Tibial nerve (tissue), 4 donors: ENCODE results near the gene ZNF669. TPM values are rescaled to one million over a fixed set of nuclear protein-coding genes. Genes with fewer than 3 reads are reported as not detected.

Experiments used
- DNase-seq, 2 donors: peaks; one replicate each; pipeline ENCODE4 v3.0.0-alpha.2; 2019; ENCODE audit warnings: low spot score in 2 of 2
- H3K27ac ChIP-seq, 4 donors: fragments of 200-600 bp; sonication (generic) in 3 of 4; one replicate each; pipeline ENCODE4 v1.5.1; 2017 to 2019; ENCODE audit warnings: mild to moderate bottlenecking in 1 of 4
- H3K27me3 ChIP-seq, 2 donors: fragments of 200-600 bp; sonication (generic) in 1 of 2; one replicate each; pipeline versions ENCODE4 v1.5.1 to v1.6.0; 2017 to 2019
- H3K36me3 ChIP-seq, 3 donors: fragments of 200-600 bp; sonication (generic); one replicate each; pipeline ENCODE4 v1.5.1; 2018 to 2019
- H3K4me1 ChIP-seq, 4 donors: fragments of 200-600 bp; sonication (generic) in 3 of 4; one replicate each; pipeline ENCODE4 v1.5.1; 2017 to 2019
- H3K4me3 ChIP-seq, 4 donors: fragments of 200-600 bp; sonication (generic) in 3 of 4; one replicate each; pipeline ENCODE4 v1.5.1; 2017 to 2019; ENCODE audit warnings: mild to moderate bottlenecking in 1 of 4, moderate library complexity in 1 of 4
- H3K9me3 ChIP-seq, 4 donors: fragments of 200-600 bp; sonication (generic) in 3 of 4; one replicate each; pipeline ENCODE4 v1.5.1; 2017 to 2019
- CTCF ChIP-seq, 5 experiments: fragments of 200-600 bp in 3 of 5; fragments of 450-650 bp in 2 of 5; sonication (generic) in 3 of 5; IDR thresholded peaks; one replicate each; pipeline ENCODE4 v1.5.1; 2016 to 2019; ENCODE audit warnings: antibody characterized with exemption in 5 of 5, mild to moderate bottlenecking in 3 of 5, moderate library complexity in 2 of 5
- EP300 ChIP-seq, 2 donors: sonication (generic); formaldehyde crosslinking; IDR thresholded peaks; one replicate each; pipeline ENCODE4 v1.6.1; 2017; ENCODE audit warnings: antibody characterized with exemption in 2 of 2, mild to moderate bottlenecking in 1 of 2
- POLR2A ChIP-seq, 2 donors: fragments of 450-650 bp; IDR thresholded peaks; one replicate each; pipeline ENCODE4 v1.6.1; 2017; ENCODE audit warnings: antibody characterized with exemption in 2 of 2, mild to moderate bottlenecking in 2 of 2, moderate library complexity in 2 of 2
- WGBS, 2 donors: methylation state at CpG; one replicate each; pipeline ENCODE4 v1.1.5; 2018; 5-methylcytosine and 5-hydroxymethylcytosine counted together
- total RNA-seq, 4 donors: library from RNA; depleted of rRNA; stranded (reverse); fragments of >200 nt; gene quantifications; one replicate each; pipeline ENCODE4 v1.1.0, GENCODE V29; 2016

ZNF669 gene
- total RNA-seq, 4 donors from 2014 or later = 6.0 to 12.2 (median 8.7) TPM

GRCh38 chr1:247107694-247108093, 3.5 kb upstream of the ZNF669 start:
- DNase-seq = no peak
- Histone ChIP-seq H3K4me1 (peaks cover 0 to 34% (median 23%) of the 10 kb centered on the region in 4 donors), H3K27ac (no peak overlapping the region), H3K4me3 (no peak overlapping the region), H3K9me3 (no peaks in the 10 kb centered on the region), H3K36me3 (peaks cover 0 to 5% (median 0%) of the 10 kb centered on the region in 3 donors), H3K27me3 (no peaks in the 10 kb centered on the region)
- TF ChIP-seq POLR2A (IDR thresholded peaks at IDR 0.05) (no peak), EP300 (IDR thresholded peaks at IDR 0.05) (no peak), CTCF (IDR thresholded peaks at IDR 0.05) (no peak)
- whole genome bisulfite sequencing, 2 donors = 81 to 82% methylated on average over 7 of the region's 7 CpGs

DNA sequence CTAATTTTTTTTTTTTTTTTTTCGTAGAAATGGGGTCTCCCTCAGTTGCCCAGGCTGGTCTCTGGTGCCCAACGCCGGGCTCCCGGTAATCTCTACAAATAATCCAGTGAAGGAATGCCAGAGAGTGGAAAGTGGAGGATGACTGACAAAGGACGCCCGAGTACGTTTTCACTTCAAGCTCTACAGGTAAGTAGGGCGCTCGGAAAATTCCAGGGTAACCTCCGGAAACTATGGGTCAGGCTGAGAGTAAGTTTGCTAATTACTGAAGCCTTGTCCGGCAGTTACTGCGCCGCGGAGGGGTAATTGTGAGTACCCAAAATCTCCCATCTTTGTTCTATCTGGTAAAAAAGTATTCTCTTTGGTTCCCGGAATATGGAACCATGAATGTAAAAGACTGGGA, 1.8 kb upstream of the ZNF669 start:
- Histone ChIP-seq H3K4me1 (peaks cover 0 to 31% (median 22%) of the 10 kb centered on the region in 4 donors), H3K4me3 (no peak overlapping the region), H3K36me3 (peaks cover 0 to 18% (median 10%) of the 10 kb centered on the region in 3 donors), H3K9me3 (peaks cover 0 to 10% (median 0%) of the 10 kb centered on the region in 4 donors), H3K27ac (no peak overlapping the region), H3K27me3 (no peaks in the 10 kb centered on the region)
- no peak for DNase-seq
- WGBS, 2 donors = 88 to 93% methylated on average over 15 of the region's 15 CpGs
- no peak for TF ChIP-seq EP300 (IDR thresholded peaks at IDR 0.05)
- TF ChIP-seq POLR2A (IDR thresholded peaks at IDR 0.05) = no peak
- no peak for TF ChIP-seq CTCF (IDR thresholded peaks at IDR 0.05)

GRCh38 chr1:247104965-247105364, 809 bp upstream of the ZNF669 start:
- H3K9me3 ChIP-seq = peaks cover 0 to 20% (median 0%) of the 10 kb centered on the region in 4 donors
- peaks cover 0 to 22% (median 19%) of the 10 kb centered on the region in 4 donors for H3K4me1 ChIP-seq
- H3K27me3 ChIP-seq = no peaks in the 10 kb centered on the region
- no peak for TF ChIP-seq CTCF (IDR thresholded peaks at IDR 0.05)
- TF ChIP-seq EP300 (IDR thresholded peaks at IDR 0.05) = no peak
- TF ChIP-seq POLR2A (IDR thresholded peaks at IDR 0.05) = no peak
- peaks cover 2 to 28% (median 18%) of the 10 kb centered on the region in 3 donors for H3K36me3 ChIP-seq
- DNase-seq = no peak
- H3K4me3 ChIP-seq = peak overlapping the region in 3 of 4 donors; percentile 37 to 99 (median 91)
- WGBS, 2 donors = 80 to 92% methylated on average over 13 of the region's 13 CpGs
- peak overlapping the region in 1 of 4 donors; percentile 82 for H3K27ac ChIP-seq

DNA sequence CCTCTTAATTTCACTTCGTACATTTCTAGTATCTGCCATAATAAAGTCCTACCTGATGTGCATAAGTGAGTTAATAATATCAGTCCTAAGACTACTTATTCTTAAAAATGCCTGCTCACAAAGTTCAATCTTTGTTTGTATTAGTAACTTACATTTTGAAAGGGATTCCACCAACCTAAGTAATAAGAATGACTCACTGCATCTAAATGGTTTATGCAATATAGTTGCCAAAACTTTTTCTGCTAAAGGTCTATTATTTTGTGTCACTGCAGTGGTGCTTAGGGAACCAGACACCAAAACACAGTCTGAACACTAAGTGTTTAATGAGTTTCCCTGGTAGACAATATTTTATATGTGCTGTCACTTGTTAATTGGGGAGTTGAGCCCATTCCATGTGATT, 1.8 kb downstream of the ZNF669 start:
- peaks cover 2 to 49% (median 21%) of the 10 kb centered on the region in 3 donors for H3K36me3 ChIP-seq
- no peak overlapping the region for H3K27ac ChIP-seq
- TF ChIP-seq EP300 (IDR thresholded peaks at IDR 0.05) = no peak
- no peak for TF ChIP-seq POLR2A (IDR thresholded peaks at IDR 0.05)
- no peak for TF ChIP-seq CTCF (IDR thresholded peaks at IDR 0.05)
- H3K9me3 ChIP-seq = peaks cover 0 to 25% (median 0%) of the 10 kb centered on the region in 4 donors
- no peaks in the 10 kb centered on the region for H3K27me3 ChIP-seq
- DNase-seq = no peak
- H3K4me1 ChIP-seq = peaks cover 0 to 22% (median 19%) of the 10 kb centered on the region in 4 donors
- H3K4me3 ChIP-seq = no peak overlapping the region
- whole genome bisulfite sequencing, 2 donors = 96 to 100% methylated on average over 1 of the region's 1 CpG

- Histone ChIP-seq H3K9me3 (peaks cover 0 to 32% (median 0%) of the 10 kb centered on the region in 4 donors), H3K27ac (no peak overlapping the region), H3K4me3 (no peak overlapping the region), H3K36me3 (peaks cover 2 to 63% (median 21%) of the 10 kb centered on the region in 3 donors), H3K27me3 (no peaks in the 10 kb centered on the region), H3K4me1 (peaks cover 0 to 22% (median 19%) of the 10 kb centered on the region in 4 donors)
- 95 to 97% methylated on average over 9 of the region's 9 CpGs for WGBS, 2 donors
- no peak for DNase-seq
- TF ChIP-seq POLR2A (IDR thresholded peaks at IDR 0.05) (no peak), CTCF (IDR thresholded peaks at IDR 0.05) (no peak), EP300 (IDR thresholded peaks at IDR 0.05) (no peak)
These were observed 3.4 kb downstream of the ZNF669 start for GRCh38 chr1:247100676-247101279.
